ENCODE results near the gene ANGPTL8.

DNA sequence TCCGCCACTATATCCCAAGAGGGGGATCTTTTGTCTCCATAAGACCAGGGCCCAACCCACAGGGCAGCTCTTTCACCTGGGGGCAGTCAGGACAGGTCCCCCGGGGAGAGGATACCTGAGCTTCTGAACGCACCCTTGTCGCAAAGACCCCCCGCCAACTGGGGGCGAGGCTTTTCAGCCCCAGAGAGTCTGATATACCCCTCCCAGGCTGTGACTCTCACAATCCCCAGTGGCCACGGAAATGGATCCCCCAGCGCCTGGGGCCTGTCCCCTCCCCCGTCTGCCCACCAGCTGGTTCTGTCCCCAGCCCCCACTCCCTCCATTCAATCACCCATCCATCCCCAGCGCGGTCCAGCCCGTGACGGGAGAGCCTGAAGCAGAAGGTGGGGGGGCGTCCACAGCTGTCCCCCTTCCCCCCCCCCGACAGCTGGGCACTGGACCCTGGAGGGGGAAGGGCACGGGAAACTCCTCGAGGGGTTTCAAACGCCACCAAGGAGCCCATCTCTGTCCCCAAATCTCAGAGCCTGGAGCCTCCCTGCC is 22.1 kb downstream of the ANGPTL8 start:
- TF ChIP-seq CTCF (IDR thresholded peaks at IDR 0.05) (no peak), POLR2A (IDR thresholded peaks at IDR 0.05) (no peak)
